ENCODE results near the gene SPSB1. TPM values are rescaled to one million over a fixed set of nuclear protein-coding genes. Genes with fewer than 3 reads are reported as not detected.

SPSB1 gene
- total and polyA plus RNA-seq, 2 donors from 2014 or later = 12.7 to 25.9 TPM

- Histone ChIP-seq H3K27me3 (ENCODE audit: control insufficient read depth, insufficient read depth, low read length) (no peaks in the 10 kb centered on the region), H3K9ac (ENCODE audit: low read length in 3 of 3) (no peak overlapping the region), H3K4me1 (ENCODE audit: control insufficient read depth in 2 of 3, insufficient read depth in 2 of 3, low read depth in 1 of 3, low read length in 3 of 3) (peaks cover 0 to 2% (median 0%) of the 10 kb centered on the region in 3 donors), H3K4me3 (ENCODE audit: low read length in 3 of 3) (no peak overlapping the region), H3K36me3 (ENCODE audit: control insufficient read depth in 2 of 3, insufficient read depth in 3 of 3, low read length in 3 of 3) (peaks cover 0 to 8% (median 0%) of the 10 kb centered on the region in 3 donors), H3K27ac (ENCODE audit: low read depth in 2 of 2, low read length in 2 of 2) (no peak overlapping the region), H3K9me3 (ENCODE audit: control insufficient read depth in 2 of 3, insufficient read depth in 1 of 3, low read length in 3 of 3) (no peaks in the 10 kb centered on the region)
- no peak for FAIRE-seq
- DNase-seq = peak in 4 of 5 donors; percentile 59 to 76 (median 69)
- no peak for TF ChIP-seq CTCF (IDR thresholded peaks at IDR 0.05; ENCODE audit: borderline replicate concordance, extremely low read depth, insufficient read depth)
- intact Hi-C loops (cut with DNase I) = no loop called here
These were observed 22.3 kb upstream of the SPSB1 start for GRCh38 chr1:9270290-9270883.

DNA sequence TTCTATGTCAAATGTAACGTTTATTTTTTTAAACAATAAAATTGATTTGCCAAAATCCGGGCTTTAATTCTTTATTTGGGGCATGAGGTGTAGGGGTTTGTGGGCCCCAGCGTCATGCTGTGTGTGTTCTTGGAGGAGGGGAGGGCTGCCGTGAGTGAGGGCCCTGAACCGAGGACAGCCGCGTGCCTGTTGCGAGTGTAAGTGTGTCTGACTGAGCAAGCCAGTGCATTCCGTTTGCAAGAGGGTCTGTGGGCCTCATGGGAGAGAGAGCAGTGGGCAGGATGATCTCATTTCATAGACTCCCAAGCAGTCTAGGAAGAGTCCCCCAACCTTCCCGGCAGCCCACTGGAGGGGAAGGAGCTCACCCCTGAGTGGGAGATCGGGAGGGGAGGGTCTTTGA is 21.4 kb upstream of the SPSB1 start:
- DNase-seq = peak in 4 of 5 donors; percentile 62 to 74 (median 68)
- Histone ChIP-seq H3K4me3 (ENCODE audit: low read length in 3 of 3) (no peak overlapping the region), H3K27ac (ENCODE audit: low read depth in 2 of 2, low read length in 2 of 2) (no peak overlapping the region), H3K9ac (ENCODE audit: low read length in 3 of 3) (no peak overlapping the region), H3K4me1 (ENCODE audit: control insufficient read depth in 2 of 3, insufficient read depth in 2 of 3, low read depth in 1 of 3, low read length in 3 of 3) (peaks cover 0 to 2% (median 0%) of the 10 kb centered on the region in 3 donors), H3K36me3 (ENCODE audit: control insufficient read depth in 2 of 3, insufficient read depth in 3 of 3, low read length in 3 of 3) (peaks cover 0 to 4% (median 0%) of the 10 kb centered on the region in 3 donors), H3K9me3 (ENCODE audit: control insufficient read depth in 2 of 3, insufficient read depth in 1 of 3, low read length in 3 of 3) (no peaks in the 10 kb centered on the region), H3K27me3 (ENCODE audit: control insufficient read depth, insufficient read depth, low read length) (no peaks in the 10 kb centered on the region)
- no peak for TF ChIP-seq CTCF (IDR thresholded peaks at IDR 0.05; ENCODE audit: borderline replicate concordance, extremely low read depth, insufficient read depth)
- no peak for FAIRE-seq
- intact Hi-C loops (cut with DNase I) = no loop called here

DNA sequence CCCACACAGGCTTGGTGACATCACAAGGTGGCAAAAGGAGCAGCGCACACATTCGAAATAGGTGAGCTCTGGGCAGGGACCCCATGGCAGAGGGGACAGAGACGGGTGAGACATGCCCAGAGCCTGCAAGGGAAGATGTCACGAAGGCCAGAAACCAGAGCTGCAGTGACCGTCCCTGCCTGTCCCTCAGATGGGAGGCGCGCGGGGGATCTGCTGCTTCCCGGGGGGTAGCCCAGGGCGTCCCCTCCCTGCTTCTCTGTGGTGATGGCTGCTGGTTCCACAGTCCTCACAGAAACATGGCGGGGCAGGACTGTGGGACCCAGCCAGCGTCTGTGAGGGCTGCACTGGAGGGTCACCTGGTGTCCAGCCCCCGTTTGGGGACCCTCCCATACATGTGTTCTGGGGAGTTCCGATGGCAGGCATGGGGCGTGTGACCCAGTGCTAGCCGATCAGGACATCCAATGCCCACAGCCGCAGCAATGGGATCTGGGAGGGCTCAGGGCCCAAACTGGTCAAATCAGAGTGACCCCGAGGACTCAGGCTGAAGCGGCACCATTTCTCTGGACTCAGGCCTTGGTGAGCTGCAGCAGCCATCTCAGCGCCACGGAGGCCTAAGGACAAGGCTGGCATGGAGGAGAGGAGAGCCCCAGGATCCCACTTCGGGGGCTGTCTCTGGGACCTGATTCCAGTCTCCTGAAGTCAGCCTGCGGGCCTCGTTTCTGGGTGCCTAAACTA is 20.7 kb upstream of the SPSB1 start:
- no peak for TF ChIP-seq CTCF (IDR thresholded peaks at IDR 0.05; ENCODE audit: borderline replicate concordance, extremely low read depth, insufficient read depth)
- Histone ChIP-seq H3K27me3 (ENCODE audit: control insufficient read depth, insufficient read depth, low read length) (no peaks in the 10 kb centered on the region), H3K9me3 (ENCODE audit: control insufficient read depth in 2 of 3, insufficient read depth in 1 of 3, low read length in 3 of 3) (no peaks in the 10 kb centered on the region), H3K4me3 (ENCODE audit: low read length in 3 of 3) (no peak overlapping the region), H3K36me3 (ENCODE audit: control insufficient read depth in 2 of 3, insufficient read depth in 3 of 3, low read length in 3 of 3) (peaks cover 0 to 4% (median 0%) of the 10 kb centered on the region in 3 donors), H3K27ac (ENCODE audit: low read depth in 2 of 2, low read length in 2 of 2) (no peak overlapping the region), H3K4me1 (ENCODE audit: control insufficient read depth in 2 of 3, insufficient read depth in 2 of 3, low read depth in 1 of 3, low read length in 3 of 3) (peaks cover 0 to 2% (median 0%) of the 10 kb centered on the region in 3 donors), H3K9ac (ENCODE audit: low read length in 3 of 3) (no peak overlapping the region)
- DNase-seq (peak in 1 of 5 donors; percentile 51), FAIRE-seq (no peak)
- intact Hi-C loops (cut with DNase I) = no loop called here

Measured in kidney (tissue), 14 donors.